Mesenchymal stem cell (in vitro differentiated cells and primary cell): ENCODE measurements around the gene BIRC6.

Experiments used
- DNase-seq: peaks from one replicate; pipeline ENCODE4 v3.0.0-alpha.2; 2013
- H2AFZ ChIP-seq: one replicate; pipeline ENCODE4 v1.6.1; 2013; ENCODE audit warnings: low read depth, mild to moderate bottlenecking, control low read depth, inconsistent platforms, low read length, moderate library complexity
- H2AK5ac ChIP-seq: 2 replicates; pipeline ENCODE4 v1.6.1; 2013; ENCODE audit warnings: low read length, moderate library complexity, mild to moderate bottlenecking, inconsistent platforms; ENCODE audit not compliant: severe bottlenecking
- H2BK120ac ChIP-seq: one replicate; pipeline ENCODE4 v1.6.1; 2013; ENCODE audit warnings: low read depth, mild to moderate bottlenecking, inconsistent platforms, low read length, moderate library complexity
- H2BK12ac ChIP-seq, 2 experiments: one replicate each; pipeline ENCODE4 v1.6.1; 2013; ENCODE audit warnings: inconsistent platforms in 2 of 2, low read length in 2 of 2, mild to moderate bottlenecking in 2 of 2, moderate library complexity in 2 of 2, control low read depth in 1 of 2
- H2BK15ac ChIP-seq: one replicate; pipeline ENCODE4 v1.6.1; 2013; ENCODE audit warnings: mild to moderate bottlenecking, low read depth, inconsistent platforms; ENCODE audit not compliant: poor library complexity, severe bottlenecking
- H2BK5ac ChIP-seq: 2 replicates; pipeline ENCODE4 v1.6.1; 2013; ENCODE audit warnings: low read depth, mild to moderate bottlenecking, low read length, control low read depth, inconsistent platforms; ENCODE audit not compliant: poor library complexity, severe bottlenecking
- H3K14ac ChIP-seq, 2 experiments: one replicate each; pipeline ENCODE4 v1.6.1; 2013; ENCODE audit warnings: inconsistent platforms in 2 of 2, low read length in 2 of 2, control low read depth in 1 of 2, mild to moderate bottlenecking in 1 of 2, moderate library complexity in 1 of 2
- H3K18ac ChIP-seq, 2 experiments: one replicate each; pipeline ENCODE4 v1.6.1; 2013; ENCODE audit warnings: inconsistent platforms in 2 of 2, low read length in 2 of 2, control low read depth in 1 of 2, low read depth in 1 of 2, mild to moderate bottlenecking in 1 of 2
- H3K23ac ChIP-seq, 2 experiments: one replicate each; pipeline ENCODE4 v1.6.1; 2013; ENCODE audit warnings: inconsistent platforms in 2 of 2, low read length in 2 of 2, mild to moderate bottlenecking in 2 of 2, moderate library complexity in 2 of 2, control low read depth in 1 of 2
- H3K27ac ChIP-seq: 2 replicates; pipeline ENCODE4 v1.5.1; 2013; ENCODE audit warnings: mild to moderate bottlenecking, moderate library complexity, low read length, control low read depth, inconsistent platforms; ENCODE audit not compliant: poor library complexity, severe bottlenecking
- H3K27me3 ChIP-seq, 2 experiments: 2 replicates each; pipeline versions ENCODE4 v1.6.1 to v1.7.0; 2013; ENCODE audit warnings: low read length in 2 of 2, mild to moderate bottlenecking in 2 of 2, moderate library complexity in 2 of 2, control low read depth in 1 of 2, inconsistent platforms in 1 of 2; ENCODE audit not compliant: control insufficient read depth in 1 of 2, insufficient read depth in 1 of 2
- H3K36me3 ChIP-seq, 2 experiments: 2 replicates each; pipeline versions ENCODE4 v1.6.1 to v1.7.0; 2013; ENCODE audit warnings: low read length in 2 of 2, control low read depth in 1 of 2, inconsistent platforms in 1 of 2, low read depth in 1 of 2, mild to moderate bottlenecking in 1 of 2; ENCODE audit not compliant: insufficient read depth in 2 of 2, control insufficient read depth in 1 of 2
- H3K4ac ChIP-seq, 2 experiments: one replicate each; pipeline ENCODE4 v1.6.1; 2013; ENCODE audit warnings: inconsistent platforms in 2 of 2, low read length in 2 of 2, mild to moderate bottlenecking in 2 of 2, moderate library complexity in 2 of 2, control low read depth in 1 of 2, low read depth in 1 of 2
- H3K4me1 ChIP-seq: 2 replicates; pipeline ENCODE4 v1.6.1; 2013; ENCODE audit warnings: low read depth, low read length, control low read depth; ENCODE audit not compliant: control insufficient read depth, insufficient read depth
- H3K4me2 ChIP-seq: 2 replicates; pipeline ENCODE4 v1.6.1; 2013; ENCODE audit warnings: low read length, mild to moderate bottlenecking, inconsistent platforms; ENCODE audit not compliant: poor library complexity, severe bottlenecking
- H3K4me3 ChIP-seq, 2 experiments: 2 replicates each; pipeline versions ENCODE4 v1.5.1 to v1.7.0; 2013; ENCODE audit warnings: low read length in 2 of 2, mild to moderate bottlenecking in 2 of 2, control low read depth in 1 of 2, low read depth in 1 of 2; ENCODE audit not compliant: insufficient read depth in 1 of 2
- H3K79me1 ChIP-seq: replicated peaks from 2 replicates; pipeline ENCODE4 v1.6.1; 2013; ENCODE audit warnings: mild to moderate bottlenecking, control low read depth, low read length, inconsistent platforms; ENCODE audit not compliant: poor library complexity, severe bottlenecking
- H3K9ac ChIP-seq: 2 replicates; pipeline ENCODE4 v1.7.0; 2013; ENCODE audit warnings: mild to moderate bottlenecking, low read length, moderate library complexity
- H3K9me3 ChIP-seq: 2 replicates; pipeline ENCODE4 v1.7.0; 2013; ENCODE audit warnings: mild to moderate bottlenecking, low read length; ENCODE audit not compliant: control insufficient read depth
- H4K8ac ChIP-seq: one replicate; pipeline ENCODE4 v1.6.1; 2013; ENCODE audit warnings: inconsistent platforms, mild to moderate bottlenecking, low read length, moderate library complexity
- H4K91ac ChIP-seq: one replicate; pipeline ENCODE4 v1.6.1; 2013; ENCODE audit warnings: mild to moderate bottlenecking, low read length, inconsistent platforms
- WGBS: methylation state at CpG from one replicate; pipeline ENCODE4 v1.1.7; 2013; ENCODE audit warnings: mixed read lengths; 5-methylcytosine and 5-hydroxymethylcytosine counted together

The BIRC6 gene

DNA sequence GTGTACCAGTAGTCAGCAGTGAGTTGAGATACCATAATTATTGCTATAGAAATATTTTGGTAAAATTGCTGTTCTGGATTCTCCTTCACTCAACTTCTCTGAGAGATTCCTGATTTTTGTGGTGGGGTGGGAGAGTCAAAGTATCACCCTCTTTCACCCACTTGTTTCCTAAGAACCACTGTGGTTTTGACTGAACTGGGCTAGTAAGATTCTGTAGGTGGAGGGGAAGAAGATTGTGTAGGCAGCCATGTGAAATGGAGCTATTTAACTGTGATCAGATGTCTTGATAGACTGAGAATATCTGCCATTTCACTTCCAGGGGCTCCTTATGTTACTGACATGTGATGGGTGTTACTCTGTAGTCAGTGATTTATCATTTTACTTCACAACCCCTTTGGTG is 45.3 kb downstream of the BIRC6 start:
- Histone ChIP-seq H3K4me3 (no peak overlapping the region), H3K14ac (no peak overlapping the region), H3K4me2 (no peak overlapping the region), H3K4me1 (no peaks in the 10 kb centered on the region), H4K8ac (no peak overlapping the region), H2BK120ac (no peak overlapping the region), H4K91ac (no peak overlapping the region), H3K9me3 (no peaks in the 10 kb centered on the region), H2BK12ac (no peak overlapping the region), H3K36me3 (peaks cover 10 to 81% of the 10 kb centered on the region in 2 experiments), H2BK5ac (no peak overlapping the region), H2BK15ac (no peak overlapping the region), H3K4ac (no peak overlapping the region), H3K79me1 (peaks cover 16% of the 10 kb centered on the region), H2AFZ (no peak overlapping the region), H3K18ac (no peak overlapping the region), H2AK5ac (no peak overlapping the region), H3K27ac (no peak overlapping the region), H3K9ac (no peak overlapping the region), H3K27me3 (no peaks in the 10 kb centered on the region), H3K23ac (no peak overlapping the region)
- DNase-seq = no peak

DNA sequence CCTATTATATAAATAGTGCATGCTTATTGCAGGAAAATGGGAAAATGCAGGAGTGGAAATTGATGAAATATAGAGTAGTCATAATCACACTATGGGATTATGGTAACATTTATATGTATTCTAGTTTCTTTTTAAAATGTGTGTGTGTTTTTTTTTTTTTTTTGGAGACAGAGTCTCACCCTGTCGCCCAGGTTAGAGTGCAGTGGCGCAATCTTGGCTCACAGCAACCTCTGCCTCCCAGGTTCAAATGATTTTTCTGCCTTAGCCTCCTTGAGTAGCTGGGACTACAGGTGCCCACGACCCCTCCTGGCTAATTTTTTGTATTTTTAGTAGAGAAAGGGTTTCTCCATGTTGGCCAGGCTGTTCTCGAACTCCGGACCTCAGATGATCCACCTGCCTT is 47.0 kb downstream of the BIRC6 start:
- no peak overlapping the region for H4K91ac ChIP-seq

DNA sequence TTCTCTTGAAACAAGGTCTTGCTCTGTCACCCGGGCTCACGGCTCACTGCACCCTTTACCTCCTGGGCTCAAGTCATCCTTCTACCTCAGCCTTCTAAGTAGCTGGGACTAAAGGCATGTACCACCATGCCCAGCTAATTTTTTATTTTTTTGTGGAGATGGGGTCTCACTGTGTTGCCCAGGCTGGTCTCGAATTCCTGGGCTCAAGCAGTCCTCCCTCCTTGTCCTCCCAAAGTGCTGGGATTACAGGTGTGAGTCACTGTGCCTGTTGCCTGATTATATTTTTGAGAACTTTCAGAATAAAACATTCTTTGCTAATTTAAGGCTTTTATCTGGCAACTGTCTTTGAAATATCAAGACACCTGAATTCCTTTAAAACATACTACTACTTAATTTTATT is 47.9 kb downstream of the BIRC6 start:
- H3K4me2 ChIP-seq = no peak overlapping the region
- no peak overlapping the region for H4K91ac ChIP-seq
- H2BK12ac ChIP-seq = no peak overlapping the region
- no peak overlapping the region for H3K4ac ChIP-seq
- H2AFZ ChIP-seq = no peak overlapping the region
- H3K4me3 ChIP-seq = no peak overlapping the region
- H4K8ac ChIP-seq = no peak overlapping the region
- H3K18ac ChIP-seq = no peak overlapping the region
- no peak for DNase-seq
- no peak overlapping the region for H2AK5ac ChIP-seq
- H3K23ac ChIP-seq = no peak overlapping the region
- no peak overlapping the region for H2BK5ac ChIP-seq
- H3K4me1 ChIP-seq = no peaks in the 10 kb centered on the region
- no peaks in the 10 kb centered on the region for H3K27me3 ChIP-seq
- no peak overlapping the region for H2BK120ac ChIP-seq
- peaks cover 16% of the 10 kb centered on the region for H3K79me1 ChIP-seq
- H2BK15ac ChIP-seq = no peak overlapping the region
- 94% methylated on average over 3 of the region's 3 CpGs for WGBS
- H3K14ac ChIP-seq = no peak overlapping the region
- H3K9me3 ChIP-seq = no peaks in the 10 kb centered on the region
- H3K36me3 ChIP-seq = peaks cover 17 to 87% of the 10 kb centered on the region in 2 experiments
- no peak overlapping the region for H3K9ac ChIP-seq
- H3K27ac ChIP-seq = no peak overlapping the region

More for the DNA sequence above, 47.0 kb downstream of the BIRC6 start:
- DNase-seq = no peak
- Histone ChIP-seq H3K18ac (no peak overlapping the region), H3K9me3 (no peaks in the 10 kb centered on the region), H3K4me1 (no peaks in the 10 kb centered on the region), H2AK5ac (no peak overlapping the region), H2BK15ac (no peak overlapping the region), H3K14ac (no peak overlapping the region), H3K27me3 (no peaks in the 10 kb centered on the region), H2BK12ac (no peak overlapping the region), H3K27ac (no peak overlapping the region), H3K79me1 (peaks cover 16% of the 10 kb centered on the region), H3K4me3 (no peak overlapping the region), H2AFZ (no peak overlapping the region), H2BK5ac (no peak overlapping the region), H3K9ac (no peak overlapping the region), H4K8ac (no peak overlapping the region), H3K23ac (no peak overlapping the region), H2BK120ac (no peak overlapping the region), H3K36me3 (peaks cover 14 to 83% of the 10 kb centered on the region in 2 experiments), H3K4ac (no peak overlapping the region), H3K4me2 (no peak overlapping the region)
- 93% methylated on average over 5 of the region's 5 CpGs for WGBS

DNA sequence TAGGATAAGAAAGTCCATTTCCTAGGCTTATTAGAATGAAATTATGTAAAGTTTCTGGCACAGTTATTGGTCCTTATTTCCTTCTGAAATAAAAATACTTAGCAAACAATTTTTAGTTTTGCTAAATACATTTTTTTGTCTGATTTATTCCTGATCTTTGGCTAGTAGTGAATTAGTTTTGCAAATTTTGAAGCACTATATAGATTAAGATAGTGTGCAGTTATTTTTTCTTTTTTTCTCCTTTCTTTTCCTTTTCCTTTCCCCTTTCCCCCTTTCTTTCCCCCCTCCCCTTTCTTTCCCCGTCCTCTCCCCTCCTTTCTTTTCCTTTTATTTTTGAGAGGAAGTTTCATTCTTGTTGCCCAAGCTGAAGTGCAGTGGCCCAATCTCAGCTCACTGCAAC is 59.7 kb downstream of the BIRC6 start:
- no peak for DNase-seq
- Histone ChIP-seq H3K18ac (no peak overlapping the region), H3K9ac (no peak overlapping the region), H3K9me3 (no peaks in the 10 kb centered on the region), H3K79me1 (peaks cover 12% of the 10 kb centered on the region), H3K4me1 (no peaks in the 10 kb centered on the region), H3K4me3 (no peak overlapping the region), H3K36me3 (peaks cover 16 to 44% of the 10 kb centered on the region in 2 experiments), H3K27me3 (no peaks in the 10 kb centered on the region), H3K4me2 (no peak overlapping the region), H2BK12ac (no peak overlapping the region), H2AK5ac (no peak overlapping the region), H3K4ac (no peak overlapping the region), H2BK5ac (no peak overlapping the region), H2BK120ac (no peak overlapping the region), H2AFZ (no peak overlapping the region), H3K14ac (no peak overlapping the region), H2BK15ac (no peak overlapping the region), H4K8ac (no peak overlapping the region), H4K91ac (no peak overlapping the region), H3K27ac (no peak overlapping the region), H3K23ac (no peak overlapping the region)
- WGBS = 100% methylated on average over 1 of the region's 1 CpG
